ENCODE data around the gene NDUFAF8.

DNA sequence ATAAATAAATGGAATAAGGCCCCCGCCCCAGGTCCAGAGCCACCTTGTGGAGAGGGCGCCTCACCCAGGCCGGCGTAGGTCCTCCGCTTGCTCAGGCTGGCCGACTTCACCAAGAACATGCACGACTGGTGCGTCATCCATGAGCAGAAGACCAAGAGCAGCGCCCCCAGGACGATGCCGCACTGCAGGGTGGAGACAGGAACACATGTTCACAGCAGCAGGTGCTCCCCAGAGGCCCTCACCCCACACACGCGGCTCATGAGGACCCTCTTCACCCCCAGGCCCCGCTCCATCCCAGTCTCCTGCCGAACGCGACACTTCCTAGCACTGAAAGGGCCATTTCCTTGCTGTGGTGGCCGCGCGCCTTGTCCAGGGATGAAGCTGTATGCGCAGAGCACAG lies 50.5 kb downstream of the NDUFAF8 start:
- TF ChIP-seq, protein P1, sequence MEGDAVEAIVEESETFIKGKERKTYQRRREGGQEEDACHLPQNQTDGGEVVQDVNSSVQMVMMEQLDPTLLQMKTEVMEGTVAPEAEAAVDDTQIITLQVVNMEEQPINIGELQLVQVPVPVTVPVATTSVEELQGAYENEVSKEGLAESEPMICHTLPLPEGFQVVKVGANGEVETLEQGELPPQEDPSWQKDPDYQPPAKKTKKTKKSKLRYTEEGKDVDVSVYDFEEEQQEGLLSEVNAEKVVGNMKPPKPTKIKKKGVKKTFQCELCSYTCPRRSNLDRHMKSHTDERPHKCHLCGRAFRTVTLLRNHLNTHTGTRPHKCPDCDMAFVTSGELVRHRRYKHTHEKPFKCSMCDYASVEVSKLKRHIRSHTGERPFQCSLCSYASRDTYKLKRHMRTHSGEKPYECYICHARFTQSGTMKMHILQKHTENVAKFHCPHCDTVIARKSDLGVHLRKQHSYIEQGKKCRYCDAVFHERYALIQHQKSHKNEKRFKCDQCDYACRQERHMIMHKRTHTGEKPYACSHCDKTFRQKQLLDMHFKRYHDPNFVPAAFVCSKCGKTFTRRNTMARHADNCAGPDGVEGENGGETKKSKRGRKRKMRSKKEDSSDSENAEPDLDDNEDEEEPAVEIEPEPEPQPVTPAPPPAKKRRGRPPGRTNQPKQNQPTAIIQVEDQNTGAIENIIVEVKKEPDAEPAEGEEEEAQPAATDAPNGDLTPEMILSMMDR (IDR thresholded peaks at IDR 0.05) = no peak
- TF ChIP-seq POLR2A (IDR thresholded peaks at IDR 0.05) = no peak

Data from uterus (tissue), 2 donors.